Measurements from ENCODE around the gene ADORA1.

Gene ADORA1

GRCh38 chr1:203173566-203173965 is 46.0 kb downstream of the ADORA1 start:
- TF ChIP-seq TCF12 (IDR thresholded peaks at IDR 0.05; ENCODE audit: low read depth) (peak; percentile 33; the same call in 1 of the 2 replicates), MAX (IDR thresholded peaks at IDR 0.05) (no peak), CREB1 (IDR thresholded peaks at IDR 0.05; ENCODE audit: low read depth) (no peak), YY1 (IDR thresholded peaks at IDR 0.05; ENCODE audit: low read depth) (no peak), EP300 (IDR thresholded peaks at IDR 0.05; ENCODE audit: borderline replicate concordance) (peak; percentile 39; the same call in 1 of the 2 replicates), TEAD4 (IDR thresholded peaks at IDR 0.05) (0 out of 2 replicates have a peak, but pooled peaks have one; percentile 2), FOXM1 (IDR thresholded peaks at IDR 0.05; ENCODE audit: borderline replicate concordance, low read depth) (no peak), TAF1 (IDR thresholded peaks at IDR 0.05; ENCODE audit: low read depth) (no peak)
- TF ChIP-seq, protein P1, sequence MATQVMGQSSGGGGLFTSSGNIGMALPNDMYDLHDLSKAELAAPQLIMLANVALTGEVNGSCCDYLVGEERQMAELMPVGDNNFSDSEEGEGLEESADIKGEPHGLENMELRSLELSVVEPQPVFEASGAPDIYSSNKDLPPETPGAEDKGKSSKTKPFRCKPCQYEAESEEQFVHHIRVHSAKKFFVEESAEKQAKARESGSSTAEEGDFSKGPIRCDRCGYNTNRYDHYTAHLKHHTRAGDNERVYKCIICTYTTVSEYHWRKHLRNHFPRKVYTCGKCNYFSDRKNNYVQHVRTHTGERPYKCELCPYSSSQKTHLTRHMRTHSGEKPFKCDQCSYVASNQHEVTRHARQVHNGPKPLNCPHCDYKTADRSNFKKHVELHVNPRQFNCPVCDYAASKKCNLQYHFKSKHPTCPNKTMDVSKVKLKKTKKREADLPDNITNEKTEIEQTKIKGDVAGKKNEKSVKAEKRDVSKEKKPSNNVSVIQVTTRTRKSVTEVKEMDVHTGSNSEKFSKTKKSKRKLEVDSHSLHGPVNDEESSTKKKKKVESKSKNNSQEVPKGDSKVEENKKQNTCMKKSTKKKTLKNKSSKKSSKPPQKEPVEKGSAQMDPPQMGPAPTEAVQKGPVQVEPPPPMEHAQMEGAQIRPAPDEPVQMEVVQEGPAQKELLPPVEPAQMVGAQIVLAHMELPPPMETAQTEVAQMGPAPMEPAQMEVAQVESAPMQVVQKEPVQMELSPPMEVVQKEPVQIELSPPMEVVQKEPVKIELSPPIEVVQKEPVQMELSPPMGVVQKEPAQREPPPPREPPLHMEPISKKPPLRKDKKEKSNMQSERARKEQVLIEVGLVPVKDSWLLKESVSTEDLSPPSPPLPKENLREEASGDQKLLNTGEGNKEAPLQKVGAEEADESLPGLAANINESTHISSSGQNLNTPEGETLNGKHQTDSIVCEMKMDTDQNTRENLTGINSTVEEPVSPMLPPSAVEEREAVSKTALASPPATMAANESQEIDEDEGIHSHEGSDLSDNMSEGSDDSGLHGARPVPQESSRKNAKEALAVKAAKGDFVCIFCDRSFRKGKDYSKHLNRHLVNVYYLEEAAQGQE (IDR thresholded peaks at IDR 0.05; ENCODE audit: low read depth): no peak

- TF ChIP-seq CEBPB (IDR thresholded peaks at IDR 0.05) (no peak), FOXM1 (IDR thresholded peaks at IDR 0.05; ENCODE audit: borderline replicate concordance, low read depth) (no peak), EP300 (IDR thresholded peaks at IDR 0.05; ENCODE audit: borderline replicate concordance) (no peak), ZBTB7A (IDR thresholded peaks at IDR 0.05; ENCODE audit: low read depth) (no peak), CREB1 (IDR thresholded peaks at IDR 0.05; ENCODE audit: low read depth) (no peak), USF1 (IDR thresholded peaks at IDR 0.05) (no peak), YY1 (IDR thresholded peaks at IDR 0.05; ENCODE audit: low read depth) (no peak), TCF12 (IDR thresholded peaks at IDR 0.05; ENCODE audit: low read depth) (no peak), TEAD4 (IDR thresholded peaks at IDR 0.05) (no peak), MAX (IDR thresholded peaks at IDR 0.05) (no peak), TAF1 (IDR thresholded peaks at IDR 0.05; ENCODE audit: low read depth) (no peak), EGR1 (IDR thresholded peaks at IDR 0.05) (no peak), RAD21 (IDR thresholded peaks at IDR 0.05; ENCODE audit: low read depth) (no peak), NFIC (IDR thresholded peaks at IDR 0.05) (no peak)
- TF ChIP-seq, protein P1 (IDR thresholded peaks at IDR 0.05; ENCODE audit: low read depth): no peak
These were observed 46.9 kb downstream of the ADORA1 start for GRCh38 chr1:203174324-203174985.

- TF ChIP-seq CEBPB (IDR thresholded peaks at IDR 0.05): no peak
- TF ChIP-seq CREB1 (IDR thresholded peaks at IDR 0.05; ENCODE audit: low read depth): no peak
- TF ChIP-seq, protein P1 (IDR thresholded peaks at IDR 0.05; ENCODE audit: low read depth): no peak
- TF ChIP-seq TAF1 (IDR thresholded peaks at IDR 0.05; ENCODE audit: low read depth): no peak
- TF ChIP-seq EGR1 (IDR thresholded peaks at IDR 0.05): no peak
- no peak for TF ChIP-seq ZBTB7A (IDR thresholded peaks at IDR 0.05; ENCODE audit: low read depth)
- no peak for TF ChIP-seq EP300 (IDR thresholded peaks at IDR 0.05; ENCODE audit: borderline replicate concordance)
- no peak for TF ChIP-seq TCF12 (IDR thresholded peaks at IDR 0.05; ENCODE audit: low read depth)
These were observed 47.8 kb downstream of the ADORA1 start, which contains the start of gene MYBPH for GRCh38 chr1:203175237-203175826. MYBPH (minus strand) TSS chr1:203175826; CDS start chr1:203175755, 71 bp downstream.

DNA sequence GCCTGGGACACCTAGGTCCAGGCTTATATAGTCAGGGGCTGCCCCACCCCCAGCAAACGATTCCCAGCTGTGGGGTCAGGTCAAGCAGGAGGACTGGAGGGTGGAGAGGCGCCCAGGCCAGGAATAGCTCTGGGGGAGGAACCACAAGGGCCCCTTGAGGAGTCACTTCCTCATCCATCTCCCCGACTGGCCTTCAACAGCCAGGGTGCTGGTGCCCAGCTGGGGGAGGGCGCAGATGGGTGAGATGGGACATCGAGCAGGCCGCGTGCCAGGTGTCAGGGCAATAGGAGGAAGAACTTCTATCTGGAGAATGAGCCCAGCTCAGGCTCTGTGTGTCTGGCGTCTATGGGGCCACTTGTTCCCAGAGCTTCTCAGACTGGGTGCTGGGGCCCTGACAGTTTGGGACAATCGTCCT is 48.3 kb downstream of the ADORA1 start:
- TF ChIP-seq RAD21 (IDR thresholded peaks at IDR 0.05; ENCODE audit: low read depth): no peak
- no peak for TF ChIP-seq FOXM1 (IDR thresholded peaks at IDR 0.05; ENCODE audit: borderline replicate concordance, low read depth)
- TF ChIP-seq USF1 (IDR thresholded peaks at IDR 0.05): no peak
- no peak for TF ChIP-seq ZBTB7A (IDR thresholded peaks at IDR 0.05; ENCODE audit: low read depth)
- no peak for TF ChIP-seq CREB1 (IDR thresholded peaks at IDR 0.05; ENCODE audit: low read depth)
- TF ChIP-seq EP300 (IDR thresholded peaks at IDR 0.05; ENCODE audit: borderline replicate concordance): no peak
- TF ChIP-seq CEBPB (IDR thresholded peaks at IDR 0.05): no peak

All from Ishikawa (cell line).